ENCODE data around the gene C16orf54. TPM values are rescaled to one million over a fixed set of nuclear protein-coding genes. Genes with fewer than 3 reads are reported as not detected.

C16orf54 gene
- total and polyA plus RNA-seq, 9 of the 15 experiments (the other 6 are each of a cell fraction or from before 2014, with no cell fraction given): 0.09 TPM; not detected in 8

GRCh38 chr16:29700253-29700987 is 45.4 kb downstream of the C16orf54 start (continued):
- TF ChIP-seq USF1 (CRISPR knock-in tag; IDR thresholded peaks at IDR 0.05) (no peak), SREBF1 (IDR thresholded peaks at IDR 0.05; ENCODE audit: borderline replicate concordance, low read depth, low read length) (no peak), ETS2 (tag; IDR thresholded peaks at IDR 0.05; ENCODE audit: borderline replicate concordance, poor library complexity, severe bottlenecking) (no peak), VEZF1 (CRISPR knock-in tag; IDR thresholded peaks at IDR 0.05) (0 out of 2 replicates have a peak, but pooled peaks have one; percentile 16), ETV5 (CRISPR knock-in tag; IDR thresholded peaks at IDR 0.05; ENCODE audit: low read depth) (no peak), ADNP (tag; IDR thresholded peaks at IDR 0.05) (peak; percentile 64; the same call in 1 of the 2 replicates), EZH2 (IDR thresholded peaks at IDR 0.05; ENCODE audit: borderline replicate concordance, low read depth, low read length) (no peak), ESRRB (CRISPR knock-in tag; IDR thresholded peaks at IDR 0.05; ENCODE audit: borderline replicate concordance) (no peak), DPF2 (IDR thresholded peaks at IDR 0.05) (no peak), KLF6 (CRISPR knock-in tag; IDR thresholded peaks at IDR 0.05; ENCODE audit: borderline replicate concordance) (no peak), DLX4 (CRISPR knock-in tag; IDR thresholded peaks at IDR 0.05) (no peak), MTF1 (CRISPR knock-in tag; IDR thresholded peaks at IDR 0.05; ENCODE audit: borderline replicate concordance) (no peak), BMI1 (IDR thresholded peaks at IDR 0.05; ENCODE audit: low read length) (no peak), TEAD1 (CRISPR knock-in tag; IDR thresholded peaks at IDR 0.05) (peak in 1 of 2 experiments; percentile 50; a peak in 1 of 4 replicates), CREM (IDR thresholded peaks at IDR 0.05; ENCODE audit: low read depth) (peak; percentile 21; the same call in 1 of the 2 replicates), MAFK (IDR thresholded peaks at IDR 0.05; ENCODE audit: low read length) (no peak), SMARCE1 (IDR thresholded peaks at IDR 0.05) (no peak), ZNF274 (IDR thresholded peaks at IDR 0.05; ENCODE audit: borderline replicate concordance, low read depth, low read length) (no peak), KDM2B (CRISPR knock-in tag; IDR thresholded peaks at IDR 0.05) (no peak), MCM5 (IDR thresholded peaks at IDR 0.05; ENCODE audit: low read depth) (no peak), RBM25 (IDR thresholded peaks at IDR 0.05; ENCODE audit: low read depth, low read length, severe bottlenecking) (no peak), KAT8 (IDR thresholded peaks at IDR 0.05; ENCODE audit: low read depth) (no peak), GABPA (tag; conservative IDR thresholded peaks at IDR 0.05; ENCODE audit: low read depth) (no peak), CBX3 (IDR thresholded peaks at IDR 0.05; ENCODE audit: borderline replicate concordance in 1 of 2, low read length in 2 of 2) (peak in 1 of 2 experiments; percentile 55; a peak in 1 of 3 replicates)
